Stimulated activated naive CD4-positive, alpha-beta T cell (primary cell): Measurements from ENCODE around the gene AKTIP.

Source experiments
- DNase-seq, 6 experiments: peaks; one replicate each; lab custom pipeline; 2025; lab: John Stamatoyannopoulos, UW

AKTIP gene

GRCh38 chr16:53480394-53480793, 22.6 kb downstream of the AKTIP start:
- DNase-seq: no peak

GRCh38 chr16:53478965-53479364, 24.0 kb downstream of the AKTIP start:
- no peak for DNase-seq

- no peak for DNase-seq
Measured at GRCh38 chr16:53476867-53477266, 26.1 kb downstream of the AKTIP start.

- DNase-seq: no peak
Measured at GRCh38 chr16:53465606-53466280, 37.3 kb downstream of the AKTIP start.

- no peak for DNase-seq
Measured at GRCh38 chr16:53458635-53459034, 44.4 kb downstream of the AKTIP start.

GRCh38 chr16:53457670-53458069, 45.3 kb downstream of the AKTIP start:
- peak; percentile 37 to 93 (median 82) for DNase-seq

- peak in 5 of 6 experiments; percentile 24 to 89 (median 86) for DNase-seq
Measured at GRCh38 chr16:53456625-53457024, 46.4 kb downstream of the AKTIP start.

GRCh38 chr16:53453928-53454327, 49.1 kb downstream of the AKTIP start:
- DNase-seq: peak in 3 of 6 experiments; percentile 8 to 31 (median 14)

- DNase-seq: peak in 1 of 6 experiments; percentile 14
Measured at GRCh38 chr16:53449816-53450517, 53.0 kb downstream of the AKTIP start.

GRCh38 chr16:53446090-53446489, 56.9 kb downstream of the AKTIP start:
- no peak for DNase-seq

GRCh38 chr16:53445534-53445933, 57.5 kb downstream of the AKTIP start:
- no peak for DNase-seq
